HG03159 (cell line): Measurements from ENCODE around the gene CHCHD3.

Source experiments
- ATAC-seq: cut with Tn5 transposase; IDR thresholded peaks from one replicate; pipeline ENCODE4 v1.9.1; 2021; ENCODE audit warnings: mild to moderate bottlenecking, moderate library complexity; ENCODE audit not compliant: unreplicated experiment

CHCHD3 gene

DNA sequence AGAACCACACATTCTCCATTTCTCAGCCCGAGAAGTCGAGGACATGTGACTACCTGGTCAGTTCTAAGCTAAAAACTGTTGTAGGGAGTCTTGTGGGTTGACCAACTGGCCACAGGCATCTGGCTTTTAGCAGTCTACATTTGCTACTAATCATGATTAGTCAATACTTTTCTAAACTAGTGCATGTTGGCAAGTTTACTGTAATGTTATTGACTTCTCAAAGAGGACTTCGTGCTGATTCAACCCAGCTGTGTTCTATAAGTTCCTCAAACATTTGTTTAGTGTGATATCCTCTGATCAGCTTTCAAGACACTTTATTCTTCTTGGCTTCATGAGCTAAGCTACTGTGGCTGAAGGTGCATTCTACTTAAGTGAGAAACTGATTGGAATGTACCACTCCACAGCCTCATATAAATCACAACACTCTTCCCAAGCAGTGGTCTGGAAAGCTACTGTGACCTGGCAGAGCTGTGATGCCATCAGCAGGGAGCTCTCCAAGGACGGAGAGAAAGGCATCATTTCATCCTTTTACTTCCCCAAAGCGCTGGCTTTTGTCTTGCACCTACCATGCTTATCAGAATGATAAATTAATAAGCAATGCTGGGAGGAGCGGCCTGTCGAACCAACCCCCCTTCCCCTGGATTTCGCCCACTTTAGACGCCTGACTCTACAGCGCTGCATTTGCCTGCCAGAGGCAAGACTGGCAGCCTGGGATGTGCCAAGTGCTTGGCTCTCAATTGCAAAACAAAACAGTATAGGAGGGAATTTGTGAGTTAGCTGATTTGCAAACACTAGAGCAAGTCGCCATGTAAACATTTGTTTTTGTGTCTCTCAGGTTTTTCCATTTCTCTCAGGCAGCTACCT is 298.9 kb downstream of the CHCHD3 start:
- no peak for ATAC-seq

DNA sequence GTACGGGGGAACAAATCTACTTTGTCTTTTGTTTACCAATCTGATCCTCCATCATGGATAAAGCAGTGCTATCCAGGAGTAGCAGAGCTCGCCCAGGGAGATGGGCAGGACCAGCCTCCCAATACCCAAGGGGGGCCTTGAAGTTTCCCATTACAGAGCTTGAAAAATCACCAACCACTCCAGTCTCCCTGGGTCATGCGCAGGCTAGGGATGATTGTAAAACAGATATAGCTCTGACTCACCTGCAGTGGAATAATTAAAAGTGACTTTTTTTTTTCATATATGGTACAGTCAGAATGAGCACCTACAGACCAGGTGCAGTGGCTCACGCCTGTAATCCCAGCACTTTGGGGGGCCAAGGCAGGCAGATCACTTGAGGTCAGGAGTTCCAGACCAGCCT is 301.1 kb downstream of the CHCHD3 start:
- no peak for ATAC-seq

DNA sequence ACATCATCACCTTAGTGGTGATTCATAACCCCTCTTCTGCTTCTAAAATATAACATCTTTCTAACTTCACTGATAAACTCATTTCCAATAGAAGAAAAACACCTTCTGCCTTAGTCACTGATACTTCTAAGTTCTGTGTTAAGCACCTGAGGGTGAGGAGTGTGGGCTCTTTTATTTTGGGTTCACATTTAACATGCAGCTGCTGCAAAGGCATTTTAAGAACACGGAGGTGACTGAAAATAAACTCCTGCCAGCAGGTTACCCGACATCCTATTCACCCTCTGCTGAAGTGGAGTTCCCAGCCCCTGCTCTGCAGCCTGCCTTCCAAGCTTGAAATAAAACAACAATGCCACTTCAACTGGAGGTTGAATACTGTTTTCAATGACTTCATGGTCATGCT is 302.7 kb downstream of the CHCHD3 start:
- no peak for ATAC-seq

DNA sequence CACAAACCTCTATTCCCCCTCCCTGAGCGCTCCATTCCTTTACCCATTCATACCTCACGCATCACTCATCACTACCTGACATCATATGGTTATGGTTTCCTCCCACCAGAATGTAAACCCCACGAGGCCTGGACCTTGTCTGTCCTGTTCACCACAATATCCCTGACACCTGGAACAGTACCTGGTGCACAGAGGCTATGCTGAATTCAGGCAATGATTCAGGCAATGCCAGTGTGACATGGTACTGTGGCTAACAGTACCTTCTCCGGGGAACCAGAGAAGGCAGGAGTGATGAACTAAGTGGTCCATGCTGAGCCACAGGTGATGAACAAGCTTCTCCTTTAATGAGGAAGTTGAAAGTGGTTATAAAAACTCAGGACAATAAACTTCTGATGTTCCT is 303.1 kb downstream of the CHCHD3 start:
- no peak for ATAC-seq

DNA sequence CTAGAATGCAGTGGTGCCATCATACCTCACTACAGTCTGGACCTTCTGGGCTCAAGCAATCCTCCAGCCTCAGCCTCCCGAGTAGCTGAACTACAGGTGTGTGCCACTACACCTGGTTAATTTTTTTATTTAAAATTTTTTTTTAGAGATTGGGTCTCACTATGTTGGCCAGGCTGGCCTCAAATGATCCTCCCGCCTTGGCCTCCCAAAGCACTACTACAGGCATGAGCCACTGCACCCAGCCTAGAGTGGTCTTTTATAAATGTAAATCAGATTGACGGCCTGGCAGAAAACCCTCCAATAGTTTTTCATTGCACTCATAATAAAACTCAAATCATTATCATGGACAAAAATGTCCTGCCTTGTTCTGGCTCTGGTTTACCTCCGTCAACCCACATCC is 303.9 kb downstream of the CHCHD3 start:
- ATAC-seq: no peak

DNA sequence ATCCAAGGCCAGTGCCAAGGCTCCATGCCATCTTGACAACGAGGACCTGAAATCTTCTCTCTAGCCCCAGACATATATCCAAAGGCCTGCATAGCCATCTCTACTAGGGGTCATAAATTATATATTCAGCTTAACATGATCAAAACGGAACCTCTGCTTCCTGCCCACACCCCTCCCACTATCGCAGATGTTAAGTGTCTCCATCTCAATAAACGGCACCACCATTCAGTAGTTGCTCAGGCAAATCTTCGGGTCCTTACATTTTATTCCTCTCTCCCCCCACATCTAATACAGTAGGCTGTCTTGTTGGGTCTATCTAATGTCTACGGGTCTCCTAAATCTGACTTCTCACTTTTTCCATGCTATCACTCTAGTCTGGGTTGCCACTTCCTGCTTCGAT is 304.5 kb downstream of the CHCHD3 start:
- no peak for ATAC-seq

DNA sequence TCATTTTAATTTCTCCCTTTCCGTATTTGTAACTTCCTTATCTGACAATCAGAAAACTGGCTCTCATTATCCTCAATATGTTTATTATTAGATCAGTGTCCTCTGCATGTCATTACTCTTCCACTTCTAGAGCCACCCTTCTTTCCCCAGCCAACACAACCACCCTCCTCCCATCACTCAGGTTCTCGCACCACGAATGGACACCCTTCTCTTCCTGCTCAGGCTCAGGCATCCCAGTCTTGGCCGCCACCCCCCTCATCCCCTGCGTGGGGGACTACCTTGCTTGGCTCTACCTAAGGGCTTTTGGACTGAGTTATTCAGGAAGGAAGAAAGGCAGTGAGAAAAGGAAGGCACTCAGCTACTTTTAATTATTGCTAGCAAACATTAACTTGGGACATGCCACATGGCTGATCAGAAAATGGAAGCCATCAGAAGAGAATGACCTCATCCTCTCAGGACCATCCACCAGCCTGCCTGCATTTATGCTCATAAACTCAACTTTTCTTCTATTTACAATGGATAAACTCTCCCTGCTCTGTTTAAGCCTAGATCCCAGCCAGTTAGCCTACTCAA is 305.8 kb downstream of the CHCHD3 start:
- ATAC-seq: no peak

DNA sequence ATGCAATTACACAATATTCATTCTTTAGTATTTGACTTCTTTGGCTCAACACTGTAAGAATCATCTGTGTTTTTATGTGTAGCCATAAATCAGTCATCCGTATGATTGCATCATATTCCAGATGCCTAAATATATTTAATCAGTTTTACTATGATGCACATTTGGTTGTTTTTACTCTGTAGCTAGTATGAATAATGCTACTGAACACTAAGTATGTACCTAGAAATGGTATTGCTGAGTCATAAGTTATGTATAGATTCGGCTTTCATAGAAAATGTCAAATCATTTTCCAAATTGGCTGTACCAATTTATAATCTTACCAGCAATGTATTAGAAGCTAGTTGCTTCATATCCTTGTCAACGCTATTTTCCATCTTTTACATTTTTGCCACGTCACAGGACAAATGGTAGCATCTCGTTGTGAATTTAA is 308.3 kb downstream of the CHCHD3 start:
- no peak for ATAC-seq

DNA sequence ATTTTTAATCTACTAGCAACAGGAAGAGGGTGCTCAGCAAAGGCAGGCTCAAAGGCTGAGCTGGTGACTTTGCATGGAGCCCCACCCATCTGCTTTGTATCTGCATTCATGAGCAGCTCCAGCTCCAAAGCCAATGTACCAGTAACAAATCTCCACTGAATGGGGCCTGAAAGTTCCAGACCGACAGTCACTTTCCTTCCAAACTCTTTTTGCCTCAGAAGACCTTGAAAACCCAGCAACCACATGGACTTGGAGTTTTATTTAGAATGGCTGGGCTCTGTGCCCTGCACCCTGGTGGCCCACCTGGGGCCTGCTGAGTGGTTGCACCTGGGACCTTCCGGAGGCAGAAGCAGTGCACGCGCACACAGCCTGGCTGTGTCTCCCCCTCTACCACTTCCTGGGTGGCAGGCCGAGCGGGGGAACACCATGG is 310.6 kb downstream of the CHCHD3 start:
- ATAC-seq: no peak

DNA sequence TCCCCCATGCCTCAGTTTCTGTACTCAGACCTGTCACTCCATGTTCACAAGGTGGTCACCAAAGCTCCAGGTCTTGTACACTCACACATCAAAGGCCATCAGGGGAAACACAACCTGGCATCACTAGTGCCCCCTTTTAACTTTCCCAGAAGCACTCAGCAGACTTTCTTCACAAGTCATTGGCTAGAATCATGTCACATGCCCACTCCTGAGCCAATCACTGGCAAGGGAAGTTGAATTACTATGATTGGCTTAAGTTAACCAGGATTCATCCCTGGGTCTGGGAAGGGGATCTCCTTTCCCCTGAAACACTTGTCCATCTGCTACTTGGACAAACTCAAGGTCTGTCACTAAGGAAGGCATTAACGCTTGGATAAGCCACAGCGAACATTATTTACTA is 311.8 kb downstream of the CHCHD3 start:
- ATAC-seq: no peak

DNA sequence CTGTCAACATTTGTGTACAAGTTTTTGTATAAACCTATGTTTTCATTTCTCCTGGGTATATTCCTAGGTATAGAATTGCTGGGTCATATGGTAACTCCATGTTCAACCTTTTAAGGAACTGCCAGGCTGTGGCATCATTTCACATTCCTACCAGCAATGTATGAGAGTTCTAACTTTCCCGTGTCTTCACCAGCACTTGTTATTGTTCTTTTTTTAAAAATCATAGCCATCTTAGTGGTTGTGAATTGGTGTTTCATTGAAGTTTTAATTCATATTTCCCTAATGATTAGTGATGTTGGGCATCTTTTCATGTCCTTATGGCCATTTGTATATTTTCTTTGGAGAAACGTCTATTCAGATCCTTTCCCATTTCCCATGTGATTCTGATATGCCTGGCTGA is 312.6 kb downstream of the CHCHD3 start:
- no peak for ATAC-seq

DNA sequence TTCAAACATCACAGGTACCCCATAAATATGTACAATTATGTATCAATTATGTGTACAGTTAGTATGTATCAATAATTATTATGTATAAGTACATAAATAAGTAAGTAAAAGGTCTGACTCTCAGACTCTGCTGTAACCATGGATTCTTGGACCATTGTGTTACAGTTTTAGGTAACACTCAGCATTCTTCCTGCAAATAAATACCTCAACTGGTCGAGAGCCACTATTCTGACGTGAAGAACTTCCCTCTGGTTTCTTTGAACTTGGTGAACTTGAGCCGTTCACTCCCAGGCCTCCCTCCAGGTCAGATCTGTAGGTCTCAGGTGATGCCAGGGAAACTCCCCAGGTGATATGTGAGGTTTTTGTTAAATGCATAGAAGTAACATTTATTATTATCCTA is 313.8 kb downstream of the CHCHD3 start:
- ATAC-seq: no peak

DNA sequence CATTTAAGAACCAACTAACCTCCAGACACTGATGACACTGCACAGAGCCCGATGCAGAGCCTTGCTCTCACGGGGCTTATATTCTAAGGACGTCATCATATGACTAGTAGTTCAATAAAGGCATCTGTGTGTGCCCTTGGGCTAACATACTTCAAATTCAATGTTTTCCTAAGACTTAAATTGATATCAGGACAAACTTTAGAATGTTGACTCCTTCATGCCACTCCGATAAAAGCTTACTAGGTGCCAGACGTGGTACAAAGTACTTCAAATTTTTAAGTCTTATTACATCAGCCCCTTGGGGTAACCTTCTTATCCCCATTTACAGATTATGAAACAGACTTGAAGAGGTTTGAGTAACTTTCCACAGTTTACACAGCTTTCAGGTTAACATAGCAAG is 314.5 kb downstream of the CHCHD3 start:
- ATAC-seq: no peak

DNA sequence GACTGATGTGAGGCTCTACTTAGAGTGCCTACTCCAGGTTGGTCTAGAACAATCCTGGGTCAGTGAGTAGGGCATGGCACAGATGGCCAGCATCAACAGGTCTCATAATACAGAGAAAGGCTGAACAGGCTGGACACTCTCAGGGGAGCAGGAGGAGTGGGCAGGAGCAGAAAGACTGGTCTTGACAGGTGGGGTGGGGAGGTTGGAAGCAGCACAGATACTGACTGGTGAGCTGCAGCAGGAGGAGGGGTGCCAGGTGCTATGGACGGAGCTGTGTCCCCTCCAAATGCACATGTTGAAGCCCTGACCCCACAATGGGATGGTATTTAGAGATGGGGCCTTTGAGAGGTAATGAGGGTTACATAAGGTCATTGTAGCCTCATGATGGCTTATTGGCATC is 315.2 kb downstream of the CHCHD3 start:
- no peak for ATAC-seq

DNA sequence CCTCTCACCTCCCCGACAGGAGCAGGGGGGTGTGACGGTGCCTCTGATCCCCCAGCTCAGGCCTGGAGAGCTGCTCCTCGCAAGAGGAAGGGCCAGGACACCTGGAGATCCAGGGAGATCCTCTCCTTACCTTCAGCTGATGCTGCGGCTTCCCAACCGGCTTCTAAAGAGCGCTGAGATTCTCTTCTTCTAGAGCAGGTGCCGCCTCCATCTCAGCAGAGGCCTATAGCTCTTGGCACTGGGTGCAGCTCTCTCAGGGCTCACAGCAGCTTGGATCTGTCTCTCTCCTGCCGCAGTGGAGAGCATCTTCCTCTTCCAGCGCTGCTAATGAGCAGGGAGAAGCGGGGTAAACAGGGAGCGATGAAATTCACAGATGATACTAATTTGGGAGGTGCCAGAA is 316.0 kb downstream of the CHCHD3 start:
- ATAC-seq: no peak

DNA sequence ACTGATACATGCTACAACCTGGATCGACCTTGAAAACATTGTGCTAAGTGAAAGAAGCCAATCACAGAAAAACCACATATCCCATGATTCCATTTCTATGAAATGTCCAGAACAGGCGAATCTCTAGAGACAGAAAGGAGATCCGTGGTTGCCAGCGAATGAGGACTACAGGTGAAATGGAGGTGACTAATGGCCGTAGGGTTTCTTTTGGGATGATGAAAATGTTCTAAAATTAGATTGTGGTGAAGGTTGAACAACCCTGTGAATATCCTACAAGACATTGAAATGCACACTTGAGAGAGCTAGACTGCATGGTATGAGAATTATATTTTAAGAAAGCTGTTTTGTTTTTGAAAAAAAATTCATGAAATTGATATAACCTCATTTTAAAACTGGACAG is 317.1 kb downstream of the CHCHD3 start:
- ATAC-seq: no peak

DNA sequence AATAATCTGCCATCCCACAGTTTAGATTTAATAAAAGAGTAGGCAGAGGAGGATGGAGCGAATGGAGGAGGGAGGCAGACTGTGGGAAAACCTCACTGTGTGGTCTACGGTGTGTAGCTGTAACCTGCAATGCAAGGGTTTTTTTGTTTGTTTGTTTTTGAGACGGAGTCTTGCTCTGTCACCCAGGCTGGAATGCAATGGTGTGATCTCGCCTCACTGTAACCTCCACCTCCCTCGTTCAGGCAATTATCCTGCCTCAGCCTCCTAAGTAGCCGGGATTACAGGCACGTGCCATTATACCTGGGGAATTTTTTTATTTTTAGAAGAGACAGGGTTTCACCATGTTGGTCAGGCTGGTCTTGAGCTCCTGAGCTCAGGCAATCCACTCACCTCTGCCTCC is 321.0 kb downstream of the CHCHD3 start:
- ATAC-seq: no peak

DNA sequence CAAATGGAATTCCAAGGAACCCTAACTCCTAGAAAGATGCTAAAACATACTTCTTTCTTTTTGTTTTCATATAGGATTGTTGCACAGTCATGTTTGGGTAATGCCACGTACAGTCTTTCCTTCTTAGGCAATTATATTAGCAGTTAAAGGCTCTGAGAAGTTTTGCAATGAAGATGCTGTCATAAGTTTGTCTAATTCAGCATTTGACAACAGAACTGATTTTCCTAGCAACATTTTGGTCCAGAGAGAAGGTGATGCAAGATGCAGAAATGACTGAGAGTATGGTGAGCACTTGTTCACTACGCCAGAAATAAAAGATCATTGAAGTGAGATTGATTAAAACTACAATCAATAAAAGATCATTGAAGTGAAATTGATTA is 321.7 kb downstream of the CHCHD3 start:
- ATAC-seq: no peak

DNA sequence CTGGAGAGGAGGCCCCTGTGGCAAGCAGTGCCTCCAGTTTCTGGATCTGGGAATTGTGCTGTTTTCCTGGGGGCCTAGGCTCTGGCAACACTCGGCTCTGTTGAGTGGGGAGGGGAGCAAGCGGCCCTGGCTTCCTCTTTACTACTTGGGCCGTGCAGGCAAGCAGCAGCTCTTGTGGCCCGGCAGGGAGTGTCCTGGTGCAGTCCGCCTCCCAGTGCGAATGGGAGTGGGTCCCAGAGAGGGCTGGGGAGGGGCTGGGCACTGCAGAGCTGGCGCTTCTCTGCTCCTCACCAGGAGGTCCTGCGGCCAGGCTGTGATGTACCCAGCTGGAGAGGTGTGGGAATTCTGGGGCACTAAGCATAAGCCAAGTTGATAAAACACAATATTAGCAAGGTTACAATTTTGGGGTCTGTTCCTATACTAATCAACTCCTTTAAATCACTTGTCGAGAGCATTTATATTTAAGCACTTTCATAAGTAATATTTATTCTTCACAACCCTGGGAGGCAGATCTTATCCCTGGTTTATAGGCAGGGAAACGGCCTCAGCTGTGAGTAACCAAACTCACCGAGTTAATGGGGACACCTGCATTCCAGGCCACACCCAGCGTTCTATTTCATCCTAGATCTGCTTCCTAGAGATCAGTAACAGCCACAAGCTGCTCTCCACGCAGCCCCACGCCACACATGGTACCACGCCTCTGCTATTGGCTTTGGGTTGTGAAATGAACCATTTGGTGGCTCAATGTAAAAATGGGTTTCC is 322.2 kb downstream of the CHCHD3 start:
- ATAC-seq: no peak

DNA sequence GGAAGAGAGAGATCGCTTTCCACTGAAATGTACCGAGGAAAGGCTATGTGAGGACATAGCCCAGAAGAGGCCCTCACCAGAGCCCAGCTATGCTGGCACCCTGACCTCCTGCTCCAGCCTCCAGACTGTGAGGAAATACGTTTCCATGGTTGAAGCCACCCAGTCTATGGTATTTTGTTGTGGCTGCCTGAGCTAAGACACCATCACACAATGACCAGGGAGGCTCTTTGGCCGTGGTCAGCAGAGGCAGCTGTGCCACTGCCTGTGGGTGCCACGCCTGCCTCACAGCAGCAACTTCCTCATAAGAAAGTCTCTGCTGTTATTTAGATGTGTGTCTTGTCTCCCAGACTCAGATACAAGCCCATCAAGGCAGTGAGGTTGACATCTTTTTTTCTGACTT is 322.9 kb downstream of the CHCHD3 start:
- no peak for ATAC-seq

DNA sequence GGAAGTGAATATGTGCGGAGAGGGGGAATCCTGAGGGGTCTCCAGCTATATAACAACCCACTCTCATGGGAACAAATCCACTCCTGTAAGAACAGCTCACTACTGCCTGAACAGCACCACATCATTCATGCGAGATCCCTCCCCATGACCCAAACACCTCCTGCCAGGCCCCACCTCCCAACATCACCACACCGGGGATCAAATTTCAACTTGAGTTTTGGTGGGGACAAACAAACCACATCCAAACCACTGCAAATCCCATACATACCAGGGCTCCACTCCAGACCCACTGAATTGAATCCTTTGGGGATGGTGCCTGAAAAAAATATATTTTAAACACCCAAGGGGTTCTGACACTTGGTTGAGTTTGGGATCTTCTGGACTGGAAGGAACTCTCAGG is 324.1 kb downstream of the CHCHD3 start:
- ATAC-seq: no peak

DNA sequence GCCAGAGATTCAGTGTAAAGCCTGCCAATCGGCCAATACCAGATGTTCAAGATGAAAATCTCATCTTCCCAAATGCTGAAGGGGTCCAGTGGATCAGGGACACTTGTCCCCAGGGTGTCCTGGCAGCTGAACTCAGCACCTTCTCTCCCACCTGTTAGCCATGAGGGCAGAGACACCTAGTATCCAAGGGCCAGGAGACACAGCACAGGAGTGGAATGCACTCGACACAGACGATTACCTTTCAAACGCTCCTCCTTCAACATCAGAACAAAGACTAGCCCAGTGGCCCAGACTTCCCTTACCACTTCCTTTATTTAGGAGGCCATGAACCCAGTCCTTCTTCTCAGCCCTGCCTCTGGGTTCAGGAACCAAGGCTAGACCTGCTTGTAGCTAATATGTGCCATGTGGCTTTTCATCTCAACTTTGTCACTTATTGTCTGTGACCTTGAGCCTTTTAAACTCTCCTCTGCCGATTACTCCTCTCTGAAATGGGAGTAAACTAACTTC is 325.4 kb downstream of the CHCHD3 start:
- ATAC-seq: no peak
